GM19467 (cell line): Measurements from ENCODE around the gene PUDP.
"Not testable (repeated sequence)": the region's sequence is repeated elsewhere in the genome, so short reads cannot be mapped to it uniquely, and the experiment has no call there.

Experiments used
- ATAC-seq: cut with Tn5 transposase; IDR thresholded peaks from one replicate; pipeline ENCODE4 v1.9.1; 2021; ENCODE audit warnings: mild to moderate bottlenecking, moderate library complexity; ENCODE audit not compliant: unreplicated experiment

The PUDP gene

DNA sequence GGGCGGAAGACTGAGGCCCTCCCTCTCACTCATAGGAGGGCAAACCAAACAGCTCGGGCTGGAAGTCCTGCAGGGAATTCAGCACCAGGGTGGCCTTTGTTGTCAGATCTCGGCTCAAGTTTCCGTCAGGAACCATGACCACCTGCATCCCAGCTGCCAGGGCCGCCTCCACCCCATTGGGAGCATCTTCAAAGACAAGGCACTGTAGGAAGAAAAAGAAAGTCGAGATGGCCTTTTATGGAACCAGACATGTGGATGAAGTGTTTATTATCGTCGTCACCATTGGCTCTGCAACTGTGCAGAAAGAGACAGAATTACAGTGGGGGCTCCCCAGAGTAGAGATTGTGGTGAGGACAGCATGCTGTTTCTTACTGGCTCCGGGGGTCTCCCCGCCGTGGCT, 97.7 kb downstream of the PUDP start:
- ATAC-seq = no peak

DNA sequence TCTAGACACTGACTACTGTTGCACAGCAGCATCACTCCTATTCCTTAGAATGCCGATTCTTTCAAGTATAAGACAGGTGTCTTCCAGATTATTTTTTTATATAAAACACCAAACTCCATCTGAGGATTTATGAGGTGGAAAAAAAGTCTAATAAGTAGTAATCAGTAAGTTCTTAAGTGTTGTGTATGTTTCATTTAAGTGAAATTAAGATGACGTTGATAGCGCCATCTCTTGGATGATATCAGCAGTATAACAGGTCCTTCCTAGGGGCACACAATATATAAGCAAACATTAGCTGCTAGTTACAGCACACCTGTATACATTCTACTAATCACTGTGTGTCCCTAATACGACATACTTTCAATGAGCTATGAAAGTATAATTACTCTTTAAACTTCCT, 100.0 kb downstream of the PUDP start:
- ATAC-seq = no peak

DNA sequence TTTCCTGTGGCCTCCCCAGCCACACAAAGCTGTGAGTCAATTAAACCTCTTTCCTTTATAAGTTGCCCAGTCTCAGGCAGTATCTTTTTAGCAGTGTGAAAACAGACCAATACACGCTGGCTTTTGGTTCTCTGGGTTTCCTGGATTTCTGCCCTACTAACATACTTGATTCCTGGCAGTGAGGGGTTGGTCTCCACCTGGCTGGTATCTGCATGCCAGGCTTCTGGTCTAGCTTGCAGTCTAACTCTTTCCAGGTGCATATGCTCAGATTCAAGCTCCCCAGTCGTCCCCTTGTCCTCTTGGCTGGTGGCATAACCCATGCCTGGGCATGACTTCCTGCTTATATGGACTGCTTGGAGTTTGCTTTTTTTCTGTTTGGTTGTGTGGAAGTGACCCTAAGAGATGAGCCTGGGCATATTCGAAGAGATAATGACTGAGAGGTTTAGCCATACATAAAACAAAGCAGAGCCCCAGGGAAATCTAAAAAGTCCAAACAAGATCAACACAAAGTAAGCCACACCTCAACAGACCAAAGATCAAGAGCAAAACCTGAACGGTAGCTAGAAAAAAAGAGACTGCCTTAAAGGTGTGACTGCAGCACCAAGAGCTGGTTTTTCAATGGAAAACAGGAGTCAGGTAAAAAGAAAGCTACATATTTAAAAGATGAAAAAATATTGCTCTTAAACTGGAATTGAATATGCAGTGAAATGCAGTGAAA, 102.6 kb downstream of the PUDP start:
- ATAC-seq = no peak

DNA sequence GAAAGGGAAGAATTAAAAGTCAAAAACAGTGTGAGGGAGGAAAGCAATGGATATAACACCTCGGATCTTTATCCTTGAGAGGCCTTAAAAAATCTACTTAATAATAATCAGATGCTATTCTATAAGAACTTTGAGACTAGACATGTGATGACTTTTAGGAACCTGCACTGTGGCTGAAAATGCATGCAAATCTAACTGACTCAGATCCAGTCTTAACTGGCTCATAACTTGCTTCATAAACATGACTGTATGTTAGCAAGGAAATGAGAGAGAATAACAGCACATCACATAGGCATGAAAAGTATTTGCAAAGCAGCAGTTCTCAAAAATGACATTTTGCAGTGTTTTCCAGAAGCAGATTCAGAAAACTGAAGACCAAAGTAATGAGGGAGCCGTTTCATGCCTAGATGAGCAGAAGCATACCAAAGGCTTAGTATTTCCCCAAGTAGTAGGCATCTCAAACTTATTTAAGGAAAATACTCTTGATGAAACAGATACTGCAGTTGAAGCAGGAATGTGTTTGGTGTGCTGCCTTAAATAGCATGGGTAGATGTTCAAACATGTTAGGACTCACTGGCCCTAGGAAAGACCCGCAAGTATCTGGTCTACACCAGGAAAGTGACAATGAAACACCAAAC, 104.0 kb downstream of the PUDP start:
- not testable (repeated sequence) for ATAC-seq

DNA sequence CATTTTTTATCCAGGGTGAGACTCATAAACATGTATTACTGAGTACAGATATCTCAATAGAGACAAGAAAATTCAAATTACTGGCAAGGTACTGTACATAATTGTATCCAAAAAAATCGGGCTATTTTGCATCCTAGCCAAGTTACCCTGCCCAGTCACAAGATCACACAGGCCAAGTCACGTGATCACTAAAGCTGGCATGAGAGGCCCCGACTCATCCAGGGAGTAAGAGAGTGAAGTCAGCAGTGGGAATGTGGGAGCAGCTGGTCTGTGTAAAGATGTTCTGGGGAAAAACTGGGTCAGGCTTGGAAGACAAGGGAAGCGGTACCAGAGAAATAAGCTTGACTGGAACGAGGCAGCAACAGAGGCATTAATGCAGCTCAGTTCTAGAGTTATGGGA, 119.7 kb downstream of the PUDP start:
- ATAC-seq = no peak

DNA sequence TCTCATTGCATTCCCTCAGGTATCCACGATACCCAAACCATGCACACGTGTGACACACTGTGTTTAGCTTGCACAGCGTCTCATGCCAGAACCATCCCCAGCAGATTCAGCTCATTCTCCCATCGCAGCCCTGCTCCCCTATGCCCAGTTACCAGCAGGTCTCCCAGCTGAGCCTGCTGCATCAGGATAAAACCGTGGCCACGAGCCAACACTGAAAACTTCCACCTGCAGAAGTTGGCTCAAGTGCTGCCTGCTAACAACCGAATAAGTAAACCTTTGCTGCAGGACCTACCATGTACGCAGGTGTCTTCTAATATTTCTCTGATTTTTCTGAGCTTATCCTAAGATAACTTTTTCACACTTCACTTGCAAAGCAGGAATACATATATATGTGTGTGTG, 120.9 kb downstream of the PUDP start:
- ATAC-seq = no peak

DNA sequence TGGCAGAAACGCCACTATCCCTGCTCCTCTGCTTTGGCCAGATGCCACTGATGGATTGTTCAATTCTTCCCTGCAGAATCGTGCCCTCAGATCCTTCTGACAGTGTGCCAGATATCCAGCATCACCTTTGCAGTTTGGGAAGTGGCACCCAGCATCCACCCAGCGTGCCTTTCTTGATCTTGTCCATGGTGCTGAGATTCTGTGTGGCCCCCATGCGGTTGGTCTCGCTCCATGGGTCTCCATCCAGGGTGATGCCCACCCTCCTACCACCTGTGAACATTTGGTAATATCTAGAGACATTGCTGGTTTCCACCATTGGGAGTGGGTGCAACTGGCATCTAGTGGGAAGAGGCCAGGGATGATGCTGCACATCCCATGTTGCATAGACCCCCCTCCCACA, 121.6 kb downstream of the PUDP start:
- ATAC-seq = not testable (repeated sequence)

DNA sequence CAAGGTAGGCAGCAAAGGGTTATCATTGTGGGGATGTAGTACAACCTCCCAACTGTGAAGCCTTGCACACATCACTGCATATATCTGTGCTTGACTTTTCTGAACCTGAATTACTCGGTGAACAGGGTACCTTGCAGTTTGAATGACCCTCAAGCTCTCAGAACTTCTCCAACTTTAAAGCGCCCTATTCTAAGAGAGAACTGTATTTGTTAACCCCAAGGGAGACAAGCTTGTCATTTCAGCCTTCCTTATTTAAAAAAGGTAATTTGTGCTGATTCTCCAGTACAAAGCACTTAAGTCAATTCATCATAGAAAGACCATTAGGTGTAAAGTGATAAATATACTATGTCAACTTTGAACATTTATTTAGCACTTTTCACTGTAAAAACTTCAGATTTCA, 122.5 kb downstream of the PUDP start:
- no peak for ATAC-seq

DNA sequence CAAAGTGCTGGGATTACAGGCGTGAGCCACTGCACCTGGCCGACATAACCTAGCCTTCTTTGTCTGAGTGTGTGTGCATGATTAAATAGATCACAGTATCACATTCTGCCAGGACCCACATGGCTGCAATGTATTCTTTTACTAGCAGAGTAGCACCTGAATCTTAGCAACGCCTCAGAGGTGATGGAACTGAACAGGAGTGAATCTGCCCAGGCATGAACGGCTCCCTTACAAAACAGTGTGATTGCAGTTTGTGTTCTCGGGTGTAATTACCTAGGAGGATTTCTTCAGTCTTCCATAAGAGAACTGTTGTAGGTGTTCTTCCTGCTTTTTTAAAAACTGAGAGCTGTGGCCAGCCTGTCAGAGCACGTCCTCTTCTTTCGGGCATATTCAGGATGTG, 123.1 kb downstream of the PUDP start:
- ATAC-seq = no peak

DNA sequence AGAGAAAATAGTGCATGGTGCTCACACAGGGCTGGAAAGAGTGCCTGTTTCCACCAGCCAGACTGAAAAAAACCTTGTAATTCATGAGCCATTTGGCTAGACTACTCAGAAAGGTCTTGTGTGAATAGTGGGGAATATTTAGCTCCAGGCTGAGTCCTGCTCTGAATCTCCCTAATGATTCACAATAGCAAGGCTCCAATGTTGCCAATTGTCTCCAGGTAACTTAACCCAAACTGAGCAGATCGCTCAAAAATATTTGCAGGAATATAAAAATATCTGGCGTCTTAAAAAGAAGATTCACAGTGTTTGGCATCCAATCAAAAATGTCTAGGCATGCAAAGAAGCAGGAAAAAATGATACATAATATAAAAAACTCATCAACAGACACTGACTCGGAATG, 125.0 kb downstream of the PUDP start:
- not testable (repeated sequence) for ATAC-seq

DNA sequence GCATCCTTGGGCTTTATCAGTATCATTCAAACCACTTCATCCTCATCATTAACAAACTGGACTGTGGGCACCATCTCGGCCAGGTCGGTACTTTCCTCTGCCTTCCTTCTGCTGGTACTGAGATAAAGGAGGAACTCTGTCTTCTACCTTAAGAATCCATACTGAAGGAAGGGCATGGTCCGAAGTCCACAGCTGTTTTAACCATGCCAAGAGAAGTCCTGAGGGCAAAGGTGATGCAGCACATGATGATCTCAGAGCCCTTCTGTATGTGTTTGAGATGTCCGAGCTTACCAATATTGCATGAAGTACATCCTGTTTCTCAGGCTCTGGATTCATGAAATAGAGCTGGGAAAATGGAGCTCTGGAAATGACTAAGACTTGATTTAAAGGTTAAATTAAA, 126.0 kb downstream of the PUDP start:
- no peak for ATAC-seq

DNA sequence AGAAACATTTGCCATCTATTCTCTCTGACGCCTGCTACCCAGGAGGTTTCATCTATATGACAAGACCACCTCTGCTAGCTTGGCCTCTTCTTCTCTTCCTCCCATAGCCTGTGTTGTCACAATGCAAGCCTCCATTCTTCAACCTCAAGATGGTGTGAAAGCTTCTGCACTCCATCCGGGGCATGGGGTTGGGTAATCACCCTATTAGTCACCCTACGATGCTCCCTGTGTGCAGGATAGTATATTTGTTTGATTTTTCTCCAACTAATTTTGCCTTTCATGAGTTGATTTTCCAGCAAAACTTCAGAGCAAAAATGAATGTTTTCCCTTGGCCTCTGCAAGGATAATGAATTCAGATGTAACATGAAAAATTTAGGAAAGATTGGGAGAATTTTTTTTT, 128.4 kb downstream of the PUDP start:
- ATAC-seq = no peak

DNA sequence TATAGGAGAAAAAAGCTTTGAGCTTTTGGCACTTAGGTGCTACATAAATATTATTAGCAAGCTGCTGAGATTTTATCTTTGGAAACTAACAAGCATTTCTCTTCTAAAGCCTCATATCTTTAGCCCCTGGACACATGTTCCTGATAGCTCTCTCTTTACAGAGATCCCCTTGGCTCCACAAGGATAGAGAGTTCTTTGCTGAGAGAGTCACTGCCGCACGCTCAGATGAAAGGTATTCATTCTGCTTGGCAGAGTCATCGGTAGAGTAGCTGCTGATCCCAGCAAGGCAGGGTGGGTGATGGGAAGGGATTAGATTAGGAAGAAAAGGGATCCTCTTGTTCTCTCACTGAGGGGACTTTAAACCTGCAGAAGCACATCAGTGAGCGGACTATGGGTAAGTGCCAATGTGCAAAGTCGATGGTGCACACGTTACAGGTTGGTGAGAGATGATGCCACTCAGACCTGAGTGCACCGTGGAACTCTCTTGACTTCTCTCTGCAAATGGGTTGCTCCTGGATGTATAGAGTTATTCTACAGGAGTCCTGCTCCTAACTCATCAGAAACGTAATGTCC, 135.6 kb downstream of the PUDP start:
- not testable (repeated sequence) for ATAC-seq

DNA sequence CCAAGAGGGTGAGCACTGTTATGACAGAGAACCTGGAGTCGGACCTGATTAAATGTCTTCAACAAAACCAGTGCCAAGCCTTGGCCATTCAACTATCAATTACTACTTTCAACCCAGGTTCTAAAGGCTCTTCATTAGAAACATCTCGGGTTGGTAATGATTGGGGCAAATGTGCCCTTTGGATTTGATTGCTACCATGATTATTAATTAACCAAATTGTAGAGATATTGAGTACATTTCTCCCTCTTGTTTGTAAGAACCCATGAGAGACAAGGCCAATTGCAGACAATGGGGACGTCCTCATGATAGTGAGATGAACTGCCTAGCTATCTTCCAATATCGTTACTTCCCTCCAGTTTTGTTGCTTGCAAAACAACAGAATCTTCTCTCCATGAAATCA, 137.1 kb downstream of the PUDP start:
- not testable (repeated sequence) for ATAC-seq

DNA sequence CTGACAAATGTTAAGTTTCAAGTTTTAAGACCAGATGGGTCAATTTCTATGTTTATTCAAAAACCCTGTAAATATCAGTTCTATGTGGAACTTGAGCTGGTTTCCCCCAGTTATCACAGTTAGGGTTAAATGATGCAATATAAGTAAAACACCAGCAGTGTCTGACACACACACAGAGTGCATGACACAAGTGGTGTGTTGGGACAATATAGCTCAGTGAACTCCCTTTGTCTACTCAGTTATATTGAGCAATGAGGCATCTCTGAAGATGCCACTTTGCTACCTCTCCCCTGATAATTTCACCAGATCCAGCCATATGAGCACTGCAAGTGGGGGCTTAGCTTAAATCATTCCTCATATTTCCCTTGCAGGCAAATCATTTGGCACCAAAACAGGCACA, 140.6 kb downstream of the PUDP start:
- ATAC-seq = not testable (repeated sequence)
